Measurements from ENCODE around the gene NKAIN1.

GRCh38 chr1:31248276-31248675 is 8.6 kb upstream of the NKAIN1 start:
- TF ChIP-seq POLR2AphosphoS5 (IDR thresholded peaks at IDR 0.05) (no peak), CTCF (IDR thresholded peaks at IDR 0.05) (no peak), POLR2A (IDR thresholded peaks at IDR 0.05) (no peak), EP300 (IDR thresholded peaks at IDR 0.05; ENCODE audit: low read depth) (no peak)
